HepG2 (cell line): ENCODE results near the gene NHERF2. TPM values are rescaled to one million over a fixed set of nuclear protein-coding genes. Genes with fewer than 3 reads are reported as not detected.
A peak's percentile ranks its signal among the peaks of the same experiment; 100 is the strongest.

Source experiments
- CREM ChIP-seq, 2 experiments: sonication (generic) in 1 of 2; formaldehyde crosslinking in 1 of 2; IDR thresholded peaks; 2 replicates each; pipeline versions ENCODE4 v1.4.0 to v1.6.1; 2016 to 2020; ENCODE audit warnings: antibody characterized with exemption in 1 of 2, mild to moderate bottlenecking in 1 of 2, missing genetic modification reagents in 1 of 2
- DNMT1 ChIP-seq: sonication (generic); formaldehyde crosslinking; IDR thresholded peaks from 2 replicates; pipeline ENCODE4 v1.5.1; 2020; ENCODE audit warnings: mild to moderate bottlenecking, missing genetic modification reagents
- FOXK2 ChIP-seq: fragments of 450-650 bp; IDR thresholded peaks from 2 replicates; pipeline ENCODE4 v1.6.1; 2016
- HDAC1 ChIP-seq: sonication (generic); formaldehyde crosslinking; IDR thresholded peaks from 2 replicates; pipeline ENCODE4 v1.5.1; 2020; ENCODE audit warnings: mild to moderate bottlenecking, missing genetic modification reagents
- IRX3 ChIP-seq: sonication (generic); formaldehyde crosslinking; IDR thresholded peaks from 2 replicates; pipeline ENCODE4 v1.8.1; 2023; ENCODE audit warnings: mild to moderate bottlenecking, low read depth, missing genetic modification reagents, borderline replicate concordance
- NFKBIZ ChIP-seq: IDR thresholded peaks from 2 replicates; pipeline ENCODE4 v1.6.1; 2018; ENCODE audit warnings: missing genetic modification reagents, missing compliant biosample characterization
- NR1H2 ChIP-seq: sonication (generic); formaldehyde crosslinking; IDR thresholded peaks from 2 replicates; pipeline ENCODE4 v1.8.1; 2022; ENCODE audit warnings: low read depth, missing genetic modification reagents, borderline replicate concordance
- NR2F2 ChIP-seq: IDR thresholded peaks from 2 replicates; pipeline ENCODE4 v1.6.1; 2012; ENCODE audit warnings: low read depth, inconsistent platforms, borderline replicate concordance
- SMARCC2 ChIP-seq: fragments of 450-650 bp; IDR thresholded peaks from 2 replicates; pipeline ENCODE4 v1.6.1; 2017; ENCODE audit warnings: antibody characterized with exemption, mild to moderate bottlenecking
- THAP11 ChIP-seq: IDR thresholded peaks from 2 replicates; pipeline ENCODE4 v1.6.1; 2016; ENCODE audit warnings: missing biosample characterization, missing genetic modification reagents
- THAP7 ChIP-seq: sonication (generic); formaldehyde crosslinking; IDR thresholded peaks from 2 replicates; pipeline ENCODE4 v1.8.1; 2023; ENCODE audit warnings: mild to moderate bottlenecking, missing genetic modification reagents
- ZMYM2 ChIP-seq: sonication (generic); formaldehyde crosslinking; IDR thresholded peaks from 2 replicates; pipeline ENCODE4 v1.8.0; 2022; ENCODE audit warnings: mild to moderate bottlenecking, missing genetic modification reagents
- ZNF451 ChIP-seq: sonication (generic); formaldehyde crosslinking; IDR thresholded peaks from 2 replicates; pipeline ENCODE4 v1.5.0; 2020; ENCODE audit warnings: mild to moderate bottlenecking, missing genetic modification reagents
- ZNF710 ChIP-seq: sonication (generic); formaldehyde crosslinking; IDR thresholded peaks from 2 replicates; pipeline ENCODE4 v1.5.0; 2020; ENCODE audit warnings: mild to moderate bottlenecking, missing genetic modification reagents, borderline replicate concordance
- ZXDC ChIP-seq: sonication (generic); formaldehyde crosslinking; IDR thresholded peaks from 2 replicates; pipeline ENCODE4 v1.5.0; 2020; ENCODE audit warnings: mild to moderate bottlenecking, missing genetic modification reagents
- polyA plus RNA-seq, 8 experiments: library from polyadenylated mRNA; depleted of rRNA in 3 of 8; stranded (reverse) in 7 of 8; unstranded in 1 of 8; fragments of >200 nt; fragmentation: Illumina TruSeq in 4 of 8; extraction: Trizol in 4 of 8; gene quantifications; 2 replicates each; pipeline versions ENCODE4 v1.2.1 to v1.2.3, GENCODE V29; 2011 to 2016; ENCODE audit warnings: low read depth in 4 of 8, missing spikeins in 1 of 8, mixed read lengths in 1 of 8; ENCODE audit not compliant: insufficient read depth in 1 of 8
- total RNA-seq, 5 experiments: library from RNA; depleted of rRNA; stranded (reverse); fragments of >200 nt; fragmentation: Illumina TruSeq; extraction: Trizol; gene quantifications; 2 replicates each; pipeline ENCODE4 v1.2.3, GENCODE V29; 2016; ENCODE audit warnings: low read depth in 1 of 5
- TF ChIP-seq, protein P1 (sequence below): sonication (generic); formaldehyde crosslinking; IDR thresholded peaks from 2 replicates; pipeline ENCODE4 v1.4.0; 2020; ENCODE audit warnings: missing genetic modification reagents

NHERF2 gene
- total and polyA plus RNA-seq, 2 of the 13 experiments (the other 11 are each of a cell fraction or from before 2014, with no cell fraction given) = 23.7 to 39.3 TPM

- no peak for TF ChIP-seq THAP7 (CRISPR knock-in tag)
- TF ChIP-seq NFKBIZ (CRISPR knock-in tag) = no peak
- no peak for TF ChIP-seq NR2F2
- TF ChIP-seq CREM (IDR thresholded peaks at IDR 0.05) = peak; percentile 93
- no peak for TF ChIP-seq CREM (CRISPR knock-in tag; IDR thresholded peaks at IDR 0.05)
- TF ChIP-seq ZNF710 (CRISPR knock-in tag) = peak; percentile 40; the same call in 1 of the 2 replicates
- 0 out of 2 replicates have a peak, but pooled peaks have one; percentile 36 for TF ChIP-seq ZMYM2 (CRISPR knock-in tag)
- TF ChIP-seq ZNF451 = no peak; the same call in 1 of the 2 replicates
- no peak for TF ChIP-seq FOXK2
- TF ChIP-seq THAP11 = peak; percentile 100
- TF ChIP-seq ZXDC (CRISPR knock-in tag) = no peak
- peak; percentile 76 for TF ChIP-seq HDAC1
- peak; percentile 64; the same call in 1 of the 2 replicates for TF ChIP-seq IRX3 (CRISPR knock-in tag)
- TF ChIP-seq, protein P1, sequence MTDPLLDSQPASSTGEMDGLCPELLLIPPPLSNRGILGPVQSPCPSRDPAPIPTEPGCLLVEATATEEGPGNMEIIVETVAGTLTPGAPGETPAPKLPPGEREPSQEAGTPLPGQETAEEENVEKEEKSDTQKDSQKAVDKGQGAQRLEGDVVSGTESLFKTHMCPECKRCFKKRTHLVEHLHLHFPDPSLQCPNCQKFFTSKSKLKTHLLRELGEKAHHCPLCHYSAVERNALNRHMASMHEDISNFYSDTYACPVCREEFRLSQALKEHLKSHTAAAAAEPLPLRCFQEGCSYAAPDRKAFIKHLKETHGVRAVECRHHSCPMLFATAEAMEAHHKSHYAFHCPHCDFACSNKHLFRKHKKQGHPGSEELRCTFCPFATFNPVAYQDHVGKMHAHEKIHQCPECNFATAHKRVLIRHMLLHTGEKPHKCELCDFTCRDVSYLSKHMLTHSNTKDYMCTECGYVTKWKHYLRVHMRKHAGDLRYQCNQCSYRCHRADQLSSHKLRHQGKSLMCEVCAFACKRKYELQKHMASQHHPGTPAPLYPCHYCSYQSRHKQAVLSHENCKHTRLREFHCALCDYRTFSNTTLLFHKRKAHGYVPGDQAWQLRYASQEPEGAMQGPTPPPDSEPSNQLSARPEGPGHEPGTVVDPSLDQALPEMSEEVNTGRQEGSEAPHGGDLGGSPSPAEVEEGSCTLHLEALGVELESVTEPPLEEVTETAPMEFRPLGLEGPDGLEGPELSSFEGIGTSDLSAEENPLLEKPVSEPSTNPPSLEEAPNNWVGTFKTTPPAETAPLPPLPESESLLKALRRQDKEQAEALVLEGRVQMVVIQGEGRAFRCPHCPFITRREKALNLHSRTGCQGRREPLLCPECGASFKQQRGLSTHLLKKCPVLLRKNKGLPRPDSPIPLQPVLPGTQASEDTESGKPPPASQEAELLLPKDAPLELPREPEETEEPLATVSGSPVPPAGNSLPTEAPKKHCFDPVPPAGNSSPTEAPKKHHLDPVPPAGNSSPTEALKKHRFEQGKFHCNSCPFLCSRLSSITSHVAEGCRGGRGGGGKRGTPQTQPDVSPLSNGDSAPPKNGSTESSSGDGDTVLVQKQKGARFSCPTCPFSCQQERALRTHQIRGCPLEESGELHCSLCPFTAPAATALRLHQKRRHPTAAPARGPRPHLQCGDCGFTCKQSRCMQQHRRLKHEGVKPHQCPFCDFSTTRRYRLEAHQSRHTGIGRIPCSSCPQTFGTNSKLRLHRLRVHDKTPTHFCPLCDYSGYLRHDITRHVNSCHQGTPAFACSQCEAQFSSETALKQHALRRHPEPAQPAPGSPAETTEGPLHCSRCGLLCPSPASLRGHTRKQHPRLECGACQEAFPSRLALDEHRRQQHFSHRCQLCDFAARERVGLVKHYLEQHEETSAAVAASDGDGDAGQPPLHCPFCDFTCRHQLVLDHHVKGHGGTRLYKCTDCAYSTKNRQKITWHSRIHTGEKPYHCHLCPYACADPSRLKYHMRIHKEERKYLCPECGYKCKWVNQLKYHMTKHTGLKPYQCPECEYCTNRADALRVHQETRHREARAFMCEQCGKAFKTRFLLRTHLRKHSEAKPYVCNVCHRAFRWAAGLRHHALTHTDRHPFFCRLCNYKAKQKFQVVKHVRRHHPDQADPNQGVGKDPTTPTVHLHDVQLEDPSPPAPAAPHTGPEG (CRISPR knock-in tag) = no peak
- no peak for TF ChIP-seq NR1H2 (CRISPR knock-in tag)
- TF ChIP-seq SMARCC2 = no peak
- no peak for TF ChIP-seq DNMT1
Observed at GRCh38 chr16:2047330-2048115, 20.8 kb downstream of the NHERF2 start, which contains the start of the genes NTHL1 and TSC2 (continued).
